HepG2 (cell line): ENCODE measurements around the gene TRABD.

ENCODE experiments used
- FOXM1 ChIP-seq: sonication (generic); formaldehyde crosslinking; IDR thresholded peaks from 2 replicates; pipeline ENCODE4 v1.5.0; 2020; ENCODE audit warnings: missing genetic modification reagents
- FOXP4 ChIP-seq: sonication (generic); formaldehyde crosslinking; IDR thresholded peaks from 2 replicates; pipeline ENCODE4 v1.4.0; 2020; ENCODE audit warnings: missing genetic modification reagents
- ISX ChIP-seq: sonication (generic); formaldehyde crosslinking; conservative IDR thresholded peaks from 2 replicates; pipeline ENCODE4 v1.5.0; 2020; ENCODE audit warnings: missing genetic modification reagents
- KDM6A ChIP-seq: IDR thresholded peaks from 2 replicates; pipeline ENCODE4 v1.6.1; 2016; ENCODE audit warnings: low read depth
- MEIS2 ChIP-seq: sonication (generic); formaldehyde crosslinking; IDR thresholded peaks from 2 replicates; pipeline ENCODE4 v1.9.0; 2021; ENCODE audit warnings: mild to moderate bottlenecking, missing genetic modification reagents
- NFYB ChIP-seq: sonication (generic); formaldehyde crosslinking; IDR thresholded peaks from 2 replicates; pipeline ENCODE4 v1.4.0; 2020; ENCODE audit warnings: missing genetic modification reagents
- SMC3 ChIP-seq: IDR thresholded peaks from 2 replicates; pipeline ENCODE4 v1.6.1; 2011; ENCODE audit warnings: low read length, improper control_type of control experiment
- TIGD3 ChIP-seq: sonication (generic); formaldehyde crosslinking; IDR thresholded peaks from 2 replicates; pipeline ENCODE4 v1.5.1; 2020; ENCODE audit warnings: mild to moderate bottlenecking, missing genetic modification reagents, borderline replicate concordance
- ZBTB8A ChIP-seq: sonication (generic); formaldehyde crosslinking; IDR thresholded peaks from 2 replicates; pipeline ENCODE4 v1.4.0; 2020; ENCODE audit warnings: mild to moderate bottlenecking, low read depth, missing genetic modification reagents, borderline replicate concordance
- ZNF124 ChIP-seq: sonication (generic); formaldehyde crosslinking; IDR thresholded peaks from 2 replicates; pipeline ENCODE4 v1.4.0; 2020; ENCODE audit warnings: missing genetic modification reagents
- ZNF33A ChIP-seq: sonication (generic); formaldehyde crosslinking; IDR thresholded peaks from 2 replicates; pipeline ENCODE4 v1.5.1; 2020; ENCODE audit warnings: missing genetic modification reagents, mild to moderate bottlenecking, moderate library complexity, borderline replicate concordance
- ZSCAN29 ChIP-seq: sonication (generic); formaldehyde crosslinking; conservative IDR thresholded peaks from 2 replicates; pipeline ENCODE4 v1.4.0; 2020; ENCODE audit warnings: mild to moderate bottlenecking, missing genetic modification reagents
- TF ChIP-seq, protein P1 (sequence below): sonication (generic); formaldehyde crosslinking; IDR thresholded peaks from 2 replicates; pipeline ENCODE4 v1.5.0; 2020; ENCODE audit warnings: mild to moderate bottlenecking, missing genetic modification reagents

DNA sequence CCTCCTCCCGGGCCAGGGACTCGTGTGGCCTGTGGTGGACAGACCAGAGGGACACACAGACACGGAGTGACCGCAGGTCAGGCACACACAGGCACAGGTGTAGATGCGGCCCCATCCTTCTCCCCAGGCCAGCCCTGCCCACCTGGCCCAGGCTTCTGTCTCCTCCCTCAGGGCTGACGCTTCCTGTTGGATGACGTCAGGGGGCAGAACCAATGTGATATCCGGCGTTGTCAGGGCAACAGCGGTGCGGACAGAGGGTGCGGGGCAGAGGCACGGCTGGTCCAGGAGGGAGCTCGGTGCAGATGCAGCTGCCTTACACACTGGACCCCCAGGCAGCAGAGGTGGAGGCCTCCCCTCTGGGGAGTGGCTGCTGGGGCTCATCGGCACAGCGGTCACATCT is 62.0 kb downstream of the TRABD start:
- TF ChIP-seq KDM6A (CRISPR knock-in tag): no peak
- no peak for TF ChIP-seq ZBTB8A (CRISPR knock-in tag)
- TF ChIP-seq ZSCAN29 (CRISPR knock-in tag): no peak
- TF ChIP-seq, protein P1, sequence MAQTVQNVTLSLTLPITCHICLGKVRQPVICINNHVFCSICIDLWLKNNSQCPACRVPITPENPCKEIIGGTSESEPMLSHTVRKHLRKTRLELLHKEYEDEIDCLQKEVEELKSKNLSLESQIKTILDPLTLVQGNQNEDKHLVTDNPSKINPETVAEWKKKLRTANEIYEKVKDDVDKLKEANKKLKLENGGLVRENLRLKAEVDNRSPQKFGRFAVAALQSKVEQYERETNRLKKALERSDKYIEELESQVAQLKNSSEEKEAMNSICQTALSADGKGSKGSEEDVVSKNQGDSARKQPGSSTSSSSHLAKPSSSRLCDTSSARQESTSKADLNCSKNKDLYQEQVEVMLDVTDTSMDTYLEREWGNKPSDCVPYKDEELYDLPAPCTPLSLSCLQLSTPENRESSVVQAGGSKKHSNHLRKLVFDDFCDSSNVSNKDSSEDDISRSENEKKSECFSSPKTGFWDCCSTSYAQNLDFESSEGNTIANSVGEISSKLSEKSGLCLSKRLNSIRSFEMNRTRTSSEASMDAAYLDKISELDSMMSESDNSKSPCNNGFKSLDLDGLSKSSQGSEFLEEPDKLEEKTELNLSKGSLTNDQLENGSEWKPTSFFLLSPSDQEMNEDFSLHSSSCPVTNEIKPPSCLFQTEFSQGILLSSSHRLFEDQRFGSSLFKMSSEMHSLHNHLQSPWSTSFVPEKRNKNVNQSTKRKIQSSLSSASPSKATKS (CRISPR knock-in tag): no peak
- TF ChIP-seq MEIS2 (CRISPR knock-in tag): no peak
- no peak for TF ChIP-seq ZNF33A (CRISPR knock-in tag)
- no peak for TF ChIP-seq FOXM1 (CRISPR knock-in tag)
- TF ChIP-seq ZNF124 (CRISPR knock-in tag): no peak
- TF ChIP-seq ISX (CRISPR knock-in tag): no peak
- no peak for TF ChIP-seq NFYB (CRISPR knock-in tag)
- TF ChIP-seq FOXP4 (CRISPR knock-in tag): no peak
- no peak for TF ChIP-seq SMC3
- TF ChIP-seq TIGD3 (CRISPR knock-in tag): no peak
